ENCODE data around the gene OR51S1.
"Not testable (repeated sequence)": the region's sequence is repeated elsewhere in the genome, so short reads cannot be mapped to it uniquely, and the experiment has no call there.

Gene OR51S1

DNA sequence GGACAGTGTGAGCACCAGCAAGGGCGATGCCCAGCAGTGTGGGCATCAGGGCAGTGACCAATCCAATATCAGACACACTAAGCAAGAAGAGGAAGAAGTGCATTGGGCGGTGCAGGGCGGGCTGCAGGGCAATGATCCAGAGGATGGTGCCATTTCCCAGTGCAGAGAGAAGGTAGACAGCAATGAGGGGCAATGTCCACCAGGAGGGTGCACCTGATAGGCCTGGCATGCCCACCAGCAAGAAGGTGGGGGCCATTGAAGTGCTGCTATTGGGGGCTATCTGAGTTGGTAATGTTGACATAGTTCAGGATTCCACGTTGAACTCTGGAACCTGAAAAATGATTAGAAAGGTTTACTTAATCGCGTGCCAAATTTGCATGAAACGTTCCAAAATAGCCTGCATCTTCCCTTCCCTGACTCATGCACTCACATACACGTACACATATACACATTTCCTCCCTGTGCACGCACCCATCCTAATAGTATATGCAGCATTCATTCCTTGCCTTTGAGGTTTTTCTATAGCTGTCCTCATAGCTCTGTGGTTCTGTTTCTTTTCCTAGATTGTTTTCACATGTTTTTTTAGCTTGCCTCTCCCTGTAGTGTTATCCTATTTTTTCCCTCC is at the start of gene OR51S1:
TSS of gene OR51S1 (minus strand) at position 301 of the 625 bp plus-strand sequence. CDS start at position 301, 0 bp downstream.
- no peak for DNase-seq

DNA sequence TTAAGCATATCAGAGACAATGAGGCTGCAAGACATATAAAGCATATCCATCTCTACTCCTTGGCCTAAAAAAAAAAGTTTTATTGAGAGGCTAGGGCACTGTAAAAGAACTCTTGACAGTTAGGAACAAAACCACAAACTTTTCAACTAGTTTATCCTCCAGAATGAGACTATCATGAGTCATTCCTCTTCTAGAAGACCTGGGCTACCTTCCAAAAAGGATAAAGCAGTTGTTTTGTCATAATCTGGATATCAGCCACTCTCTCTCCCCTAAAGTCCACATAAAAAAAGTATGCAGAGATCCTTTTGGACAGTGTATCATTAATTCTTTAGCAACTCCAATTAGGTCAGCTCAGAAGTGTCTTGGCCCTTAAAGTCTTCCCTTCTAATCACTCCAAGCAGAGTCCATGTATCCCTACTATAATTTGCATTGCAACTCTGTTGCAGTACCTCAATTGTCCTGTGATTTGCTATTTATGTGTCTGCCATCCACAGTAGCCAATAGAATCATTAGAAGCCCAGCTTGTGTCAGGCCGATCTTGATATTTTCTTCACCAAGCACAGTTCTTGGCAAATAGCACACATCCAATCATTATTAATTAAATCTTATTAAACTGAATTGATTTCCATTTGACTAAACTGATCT is 43.1 kb upstream of the OR51S1 start:
- DNase-seq = no peak

DNA sequence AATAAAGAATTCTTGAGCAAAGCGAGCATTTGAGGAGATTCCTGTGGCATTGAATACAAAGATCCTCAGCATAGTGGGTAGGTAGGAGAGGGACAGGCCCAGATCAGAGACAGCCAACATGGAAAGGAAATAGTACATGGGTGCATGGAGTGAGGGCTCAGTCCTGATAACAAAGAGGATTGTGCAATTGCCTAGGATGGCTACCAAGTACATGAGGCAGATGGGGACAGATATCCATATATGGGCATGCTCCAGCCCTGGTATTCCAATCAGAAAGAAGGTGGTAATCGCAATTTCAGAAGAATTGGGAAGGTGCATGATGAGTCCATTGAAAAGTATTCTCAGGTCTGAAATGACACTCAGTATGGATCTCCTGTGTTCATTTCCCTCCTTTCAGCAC is 41.3 kb upstream of the OR51S1 start:
- no peak for DNase-seq

DNA sequence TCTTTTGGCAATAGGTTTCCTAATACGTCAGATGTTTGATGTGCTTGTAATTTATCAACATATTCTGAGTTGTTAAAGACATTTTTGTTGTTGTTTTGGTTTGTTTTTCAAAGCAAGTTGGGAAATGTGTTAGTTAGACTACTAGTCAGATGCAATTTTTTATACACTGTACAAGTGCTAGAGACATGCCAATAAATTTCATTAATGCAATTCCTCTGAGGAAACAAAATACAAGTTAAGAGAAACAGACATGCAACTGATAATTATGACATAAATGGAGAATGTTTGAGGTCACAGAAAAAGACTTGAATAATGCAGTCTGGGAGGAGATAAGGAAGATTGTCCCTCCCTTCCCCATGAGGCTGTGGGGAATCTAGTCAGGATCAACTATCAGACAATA is 38.6 kb upstream of the OR51S1 start:
- no peak for DNase-seq

DNA sequence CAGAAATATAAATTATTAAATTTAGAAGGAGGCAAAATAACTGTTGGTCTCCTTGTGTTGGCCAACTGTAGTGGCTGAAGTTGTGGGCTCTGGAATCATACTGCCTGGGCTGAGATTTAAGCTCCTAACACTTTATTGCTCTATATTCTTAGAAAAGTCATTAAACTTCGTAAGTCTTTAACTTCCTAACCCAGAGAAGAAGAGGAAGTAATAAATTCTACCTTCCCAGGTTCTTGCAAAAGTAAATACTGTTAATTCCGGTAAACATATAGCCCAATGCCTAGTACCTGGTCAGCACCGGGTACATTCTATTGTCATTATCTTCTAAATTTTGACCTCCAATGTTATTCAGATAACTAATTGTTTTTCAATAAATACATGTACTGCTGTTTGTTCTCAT is 37.2 kb upstream of the OR51S1 start:
- no peak for DNase-seq

- DNase-seq = no peak
Observed at GRCh38 chr11:4884361-4884760, 35.4 kb upstream of the OR51S1 start.

DNA sequence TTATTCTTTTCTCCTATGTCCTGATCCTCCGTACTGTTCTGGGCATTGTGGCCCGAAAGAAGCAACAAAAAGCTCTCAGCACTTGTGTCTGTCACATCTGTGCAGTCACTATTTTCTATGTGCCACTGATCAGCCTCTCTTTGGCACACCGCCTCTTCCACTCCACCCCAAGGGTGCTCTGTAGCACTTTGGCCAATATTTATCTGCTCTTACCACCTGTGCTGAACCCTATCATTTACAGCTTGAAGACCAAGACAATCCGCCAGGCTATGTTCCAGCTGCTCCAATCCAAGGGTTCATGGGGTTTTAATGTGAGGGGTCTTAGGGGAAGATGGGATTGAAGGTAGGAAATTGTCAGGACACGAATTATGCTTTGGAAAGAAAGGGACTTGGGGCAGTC is 33.5 kb upstream of the OR51S1 start:
- DNase-seq = no peak

DNA sequence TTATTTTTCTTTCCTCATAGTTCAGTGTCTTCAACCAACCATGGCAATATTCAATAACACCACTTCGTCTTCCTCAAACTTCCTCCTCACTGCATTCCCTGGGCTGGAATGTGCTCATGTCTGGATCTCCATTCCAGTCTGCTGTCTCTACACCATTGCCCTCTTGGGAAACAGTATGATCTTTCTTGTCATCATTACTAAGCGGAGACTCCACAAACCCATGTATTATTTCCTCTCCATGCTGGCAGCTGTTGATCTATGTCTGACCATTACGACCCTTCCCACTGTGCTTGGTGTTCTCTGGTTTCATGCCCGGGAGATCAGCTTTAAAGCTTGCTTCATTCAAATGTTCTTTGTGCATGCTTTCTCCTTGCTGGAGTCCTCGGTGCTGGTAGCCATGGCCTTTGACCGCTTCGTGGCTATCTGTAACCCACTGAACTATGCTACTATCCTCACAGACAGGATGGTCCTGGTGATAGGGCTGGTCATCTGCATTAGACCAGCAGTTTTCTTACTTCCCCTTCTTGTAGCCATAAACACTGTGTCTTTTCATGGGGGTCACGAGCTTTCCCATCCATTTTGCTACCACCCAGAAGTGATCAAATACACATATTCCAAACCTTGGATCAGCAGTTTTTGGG is 33.0 kb upstream of the OR51S1 start, which contains the start of gene OR51T1:
TSS of gene OR51T1 (plus strand) at position 41 of the 641 bp plus-strand sequence. CDS start at position 41, 0 bp downstream.
- no peak for DNase-seq

GRCh38 chr11:4881188-4881587 is 32.2 kb upstream of the OR51S1 start:
- no peak for DNase-seq

GRCh38 chr11:4865855-4866254 is 16.8 kb upstream of the OR51S1 start:
- no peak for DNase-seq

GRCh38 chr11:4863876-4864275 is 14.9 kb upstream of the OR51S1 start:
- no peak for DNase-seq

GRCh38 chr11:4862447-4863236 is 13.6 kb upstream of the OR51S1 start:
- no peak for DNase-seq

GRCh38 chr11:4854286-4854685 is 5.3 kb upstream of the OR51S1 start:
- not testable (repeated sequence) for DNase-seq

- DNase-seq = no peak
Observed at GRCh38 chr11:4851033-4851432, 2.0 kb upstream of the OR51S1 start.

DNA sequence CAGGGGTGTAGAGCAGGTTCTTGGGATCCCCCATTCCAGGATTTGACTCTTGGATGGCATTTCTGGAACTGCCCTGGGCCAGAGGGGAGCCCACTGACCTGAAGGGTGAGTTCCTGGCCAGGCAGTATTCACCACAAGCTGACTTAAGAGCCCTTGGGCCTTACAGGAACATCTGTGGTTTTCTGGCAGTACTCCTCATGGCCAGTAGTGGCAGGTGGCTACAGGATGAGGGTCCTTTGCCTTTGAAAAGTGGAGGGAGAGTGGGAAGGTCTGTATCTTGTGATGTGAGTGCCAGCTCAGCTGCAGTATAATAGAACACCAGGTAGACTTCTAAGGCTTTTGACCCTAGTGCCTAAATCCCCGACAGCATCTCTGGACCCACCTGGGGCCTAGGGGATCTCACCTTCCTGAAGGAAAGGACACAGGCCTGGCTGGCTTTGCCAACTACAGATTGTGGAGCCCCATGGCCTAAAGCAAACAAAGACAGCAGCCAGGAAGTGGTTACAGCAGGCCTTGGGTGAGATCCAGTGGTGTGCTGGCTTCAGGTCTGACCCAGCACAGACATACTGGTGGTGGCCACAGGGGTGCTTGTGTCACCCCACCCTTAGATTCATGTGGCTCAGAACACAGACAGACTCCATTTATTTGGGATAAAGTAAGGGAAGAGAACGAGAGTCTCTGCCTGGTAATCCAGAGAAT is 9.0 kb downstream of the OR51S1 start:
- DNase-seq = no peak

DNA sequence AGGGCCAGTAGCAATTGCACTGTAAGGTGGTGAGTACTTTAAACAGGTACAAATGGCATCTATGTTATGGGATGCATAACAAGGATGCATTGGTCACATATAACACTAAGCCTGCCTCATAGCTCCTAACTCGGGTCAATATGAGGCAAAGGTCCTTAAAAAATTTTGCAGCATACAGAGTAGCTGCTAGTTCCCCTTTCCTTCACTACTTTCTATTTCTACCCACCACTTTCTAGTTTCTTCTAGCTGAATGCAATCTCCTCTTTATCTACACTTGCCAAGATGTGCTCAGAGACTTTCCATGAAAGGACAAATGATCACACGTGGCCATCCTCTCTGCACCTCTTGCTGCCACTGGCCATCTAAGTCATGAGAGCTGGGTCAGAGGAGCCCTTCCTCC is 18.1 kb downstream of the OR51S1 start:
- DNase-seq = no peak

- DNase-seq = no peak
Observed at GRCh38 chr11:4830346-4830745, 18.7 kb downstream of the OR51S1 start.

DNA sequence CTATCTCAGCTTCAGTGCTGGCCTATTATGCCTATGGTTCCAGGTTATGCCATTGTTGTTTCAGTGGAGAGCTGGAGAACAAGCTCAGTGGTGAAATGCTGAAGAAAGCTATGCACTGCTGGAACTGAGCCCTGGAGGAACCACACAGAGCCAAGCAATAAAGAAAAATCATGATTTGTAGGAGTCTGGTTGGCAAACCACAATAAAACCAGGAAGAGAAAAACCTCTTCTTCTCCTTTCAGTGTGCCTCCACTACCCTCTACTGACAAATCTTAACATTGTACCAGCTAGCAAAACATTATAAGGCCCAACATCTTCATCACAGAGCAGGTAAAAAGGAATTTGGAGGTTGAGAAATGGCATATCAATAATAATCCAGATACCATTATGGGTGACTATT is 22.6 kb downstream of the OR51S1 start:
- no peak for DNase-seq

DNA sequence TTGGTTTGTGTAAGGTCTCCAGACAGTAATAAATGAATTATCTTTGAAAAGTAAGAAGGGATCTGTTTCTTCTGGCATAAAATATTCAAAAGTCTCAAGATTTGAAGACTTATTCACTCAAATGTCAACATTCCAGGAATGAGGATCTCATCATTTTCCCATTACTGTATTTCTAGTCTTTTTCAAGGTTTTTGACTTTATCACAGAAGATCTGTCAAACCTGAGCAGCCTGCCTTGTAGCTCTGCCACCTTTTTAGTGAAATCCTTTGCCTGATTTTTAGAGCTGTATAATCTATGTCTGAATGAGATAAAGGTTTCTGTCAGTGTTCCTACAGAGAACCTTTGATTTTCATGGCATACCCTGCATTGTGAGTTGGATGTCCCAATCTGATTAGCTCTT is 23.9 kb downstream of the OR51S1 start:
- no peak for DNase-seq

DNA sequence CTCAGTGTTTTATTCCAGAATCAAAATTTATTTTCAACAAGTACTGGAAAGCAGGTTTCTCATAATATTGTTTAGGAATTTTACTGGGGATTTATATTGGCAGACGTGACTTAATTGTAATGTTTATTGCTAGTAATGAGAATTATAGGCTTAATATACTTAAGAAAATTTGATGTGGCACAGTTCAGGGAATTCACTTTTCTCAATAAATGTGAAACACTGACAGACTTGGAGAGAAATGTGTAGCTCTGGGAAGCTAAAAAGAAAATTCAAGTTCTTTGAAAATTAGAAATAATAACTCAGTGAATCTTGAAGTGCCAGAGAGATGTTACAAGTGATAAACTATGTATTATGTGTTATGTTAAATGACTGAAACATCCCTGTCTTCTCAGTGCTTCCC is 28.0 kb downstream of the OR51S1 start, which contains the start of gene OR51F2:
TSS of gene OR51F2 (plus strand) at position 301 of the 400 bp plus-strand sequence. CDS start 101 bp downstream, outside the sequence.
- no peak for DNase-seq

- DNase-seq = no peak
Observed at GRCh38 chr11:4809246-4809645, 39.8 kb downstream of the OR51S1 start.

DNA sequence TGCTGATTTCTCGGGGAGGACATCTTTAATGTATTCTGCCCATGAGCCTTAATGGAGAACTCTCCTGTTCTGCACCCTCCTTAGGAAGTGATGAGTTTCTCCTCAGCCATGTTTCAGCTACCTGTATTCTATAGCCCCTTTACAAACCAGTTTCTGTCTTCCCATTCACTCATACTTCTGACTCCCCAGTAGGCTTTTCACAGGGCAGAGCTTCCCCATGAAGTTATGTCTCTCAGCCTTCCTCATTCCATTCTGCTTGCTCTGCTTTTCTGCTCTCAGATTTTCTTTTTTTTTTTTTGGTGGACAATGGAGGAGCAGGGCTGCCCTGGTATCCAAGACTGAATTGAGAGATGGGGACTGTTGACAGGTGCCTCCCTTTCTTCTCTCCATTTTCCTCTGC is 40.5 kb downstream of the OR51S1 start:
- no peak for DNase-seq

DNA sequence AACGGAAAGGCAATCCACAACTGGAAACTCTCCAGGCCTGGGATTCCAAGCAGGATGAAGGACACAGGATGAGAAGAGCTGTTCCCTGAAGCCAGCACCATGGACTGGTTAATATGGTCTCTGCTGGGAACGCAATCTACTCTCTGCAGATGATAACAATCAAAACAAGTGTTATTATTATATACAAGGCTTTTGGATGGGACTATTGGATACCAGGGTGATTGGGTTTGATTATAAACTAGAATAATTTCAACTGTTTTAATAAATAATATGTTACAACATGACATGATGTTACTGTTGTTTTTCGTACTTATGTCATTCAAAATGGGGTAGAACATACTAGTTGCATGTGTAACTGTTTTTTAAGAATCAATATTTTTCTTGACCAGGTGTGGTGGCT is 44.7 kb downstream of the OR51S1 start, which contains the start of gene OR52R1:
TSS of gene OR52R1 (minus strand) at position 101 of the 400 bp plus-strand sequence. CDS start at position 101, 0 bp downstream.
- no peak for DNase-seq
